A549 (cell line): ENCODE data around the gene ATP10D. TPM values are rescaled to one million over a fixed set of nuclear protein-coding genes. Genes with fewer than 3 reads are reported as not detected.

Experiments used
- ATAC-seq, 2 experiments: fragments of 200-7000 bp in 1 of 2; fragments of >200 bp in 1 of 2; cut with Nextera tagmentation in 1 of 2; cut with Tn5 transposase in 1 of 2; 3 replicates each; pipeline versions ENCODE4 v1.8.0 to v1.9.1; 2018 to 2020; ENCODE audit warnings: mild to moderate bottlenecking in 1 of 2, moderate library complexity in 1 of 2
- CTCF ChIA-PET: fragments of 300-600 bp; sonication (Branson Sonifier 250); formaldehyde crosslinking; extraction: SDS; loops from one replicate; lab custom pipeline; 2021; ENCODE audit warnings: antibody characterized with exemption, inconsistent platforms; lab: Yijun Ruan, JAX
- POLR2A ChIA-PET: fragments of 350-600 bp; formaldehyde crosslinking; extraction: SDS; loops from one replicate; lab custom pipeline; 2021; ENCODE audit warnings: antibody characterized with exemption, inconsistent platforms; lab: Yijun Ruan, JAX
- DNase-seq, 2 experiments: peaks; one replicate each; pipeline versions ENCODE4 v3.0.0 to v3.0.0-alpha.2; 2011 to 2016; ENCODE audit warnings: low read depth in 1 of 2, low spot score in 1 of 2
- FAIRE-seq: peaks from 2 replicates; lab custom pipeline; 2011; peaks lifted over from hg19 to GRCh38; lab: Jason Lieb, UNC
- H3K27ac ChIP-seq, 2 experiments: fragments of >200 bp; sonication (Bioruptor Twin); formaldehyde crosslinking; 3 replicates each; pipeline ENCODE4 v1.5.1; 2016 to 2017
- H3K4me1 ChIP-seq: fragments of >200 bp; sonication (Bioruptor Twin); formaldehyde crosslinking; 3 replicates; pipeline ENCODE4 v1.6.1; 2016
- H3K4me2 ChIP-seq: fragments of >200 bp; sonication (Bioruptor Twin); formaldehyde crosslinking; 3 replicates; pipeline ENCODE4 v1.6.1; 2016
- H3K4me3 ChIP-seq: fragments of >200 bp; sonication (Bioruptor Twin); formaldehyde crosslinking; 3 replicates; pipeline ENCODE4 v1.5.1; 2016
- H3K9me3 ChIP-seq: fragments of >200 bp; sonication (Bioruptor Twin); formaldehyde crosslinking; 3 replicates; pipeline ENCODE4 v1.6.1; 2016
- ATOH8 ChIP-seq: fragments of 250-450 bp; sonication (Bioruptor Pico); IDR thresholded peaks from 2 replicates; pipeline ENCODE4 v1.5.0; 2020; ENCODE audit warnings: low read depth, mild to moderate bottlenecking, moderate library complexity
- BCL3 ChIP-seq: fragments of >200 bp; sonication (Bioruptor Twin); formaldehyde crosslinking; IDR thresholded peaks from 3 replicates; pipeline ENCODE4 v1.6.1; 2016
- BHLHE40 ChIP-seq: IDR thresholded peaks from 2 replicates; pipeline ENCODE4 v1.6.1; 2012; ENCODE audit warnings: low read depth, low read length, inconsistent platforms
- CEBPB ChIP-seq, 2 experiments: fragments of >200 bp in 1 of 2; sonication (Bioruptor Twin) in 1 of 2; formaldehyde crosslinking in 1 of 2; IDR thresholded peaks; 2 replicates each; pipeline ENCODE4 v1.6.1; 2012 to 2016
- CHD2 ChIP-seq: fragments of 150-350 bp; IDR thresholded peaks from 2 replicates; pipeline ENCODE4 v1.6.1; 2014; ENCODE audit warnings: low read length; ENCODE audit not compliant: partially characterized antibody
- E2F6 ChIP-seq: IDR thresholded peaks from 2 replicates; pipeline ENCODE4 v1.6.1; 2012; ENCODE audit warnings: low read depth, borderline replicate concordance
- FOXS1 ChIP-seq: fragments of 250-450 bp; sonication (Bioruptor Pico); IDR thresholded peaks from 2 replicates; pipeline ENCODE4 v1.5.0; 2020; ENCODE audit warnings: mild to moderate bottlenecking, moderate library complexity
- HOXB13 ChIP-seq: fragments of 250-450 bp; sonication (Bioruptor Pico); IDR thresholded peaks from 2 replicates; pipeline ENCODE4 v1.5.0; 2020; ENCODE audit warnings: low read depth, mild to moderate bottlenecking, moderate library complexity
- MAFK ChIP-seq: fragments of 450-650 bp; IDR thresholded peaks from 2 replicates; pipeline ENCODE4 v1.6.1; 2014; ENCODE audit not compliant: partially characterized antibody
- MYC ChIP-seq: IDR thresholded peaks from 2 replicates; pipeline ENCODE4 v1.6.1; 2012; ENCODE audit warnings: mild to moderate bottlenecking, inconsistent platforms, low read length, improper control_type of control experiment, borderline replicate concordance
- POLR2AphosphoS2 ChIP-seq: conservative IDR thresholded peaks from 2 replicates; pipeline ENCODE4 v1.6.1; 2012; ENCODE audit warnings: low read length, improper control_type of control experiment, inconsistent platforms
- RAD21 ChIP-seq, 2 experiments: fragments of >200 bp in 1 of 2; sonication (Bioruptor Twin) in 1 of 2; formaldehyde crosslinking in 1 of 2; IDR thresholded peaks in 1 of 2; conservative IDR thresholded peaks in 1 of 2; 2 replicates in 1 of 2; 3 replicates in 1 of 2; pipeline ENCODE4 v1.6.1; 2012 to 2018; ENCODE audit warnings: inconsistent platforms in 1 of 2
- RARB ChIP-seq: fragments of 250-450 bp; sonication (Bioruptor Pico); IDR thresholded peaks from 2 replicates; pipeline ENCODE4 v1.8.0; 2021; ENCODE audit warnings: mild to moderate bottlenecking, moderate library complexity
- RFX5 ChIP-seq: fragments of 450-650 bp; IDR thresholded peaks from 2 replicates; pipeline ENCODE4 v1.7.1; 2014; ENCODE audit warnings: antibody characterized with exemption, mild to moderate bottlenecking, moderate library complexity
- SMC3 ChIP-seq: fragments of >200 bp; sonication (Bioruptor Twin); formaldehyde crosslinking; IDR thresholded peaks from 3 replicates; pipeline ENCODE4 v1.6.1; 2018; ENCODE audit warnings: inconsistent platforms
- TFCP2L1 ChIP-seq: fragments of 250-450 bp; sonication (Bioruptor Pico); IDR thresholded peaks from 2 replicates; pipeline ENCODE4 v1.5.0; 2021; ENCODE audit warnings: mild to moderate bottlenecking
- ZNF302 ChIP-seq: fragments of 250-450 bp; sonication (Bioruptor Pico); IDR thresholded peaks from 2 replicates; pipeline ENCODE4 v1.9.0; 2021; ENCODE audit warnings: inconsistent platforms, mild to moderate bottlenecking, moderate library complexity
- WGBS: methylation state at CpG from one replicate; pipeline ENCODE4 v1.1.6; 2017; ENCODE audit errors: missing lambda C conversion rate; 5-methylcytosine and 5-hydroxymethylcytosine counted together
- polyA plus RNA-seq, 4 experiments: library from polyadenylated mRNA; depleted of rRNA in 3 of 4; stranded (reverse); fragments of >200 nt; fragmentation: RNase III in 1 of 4; extraction: RNeasy Plus Mini Kit Qiagen cat#74134 plus additional on column Dnase treatment in 1 of 4; gene quantifications; 2 replicates in 3 of 4; 3 replicates in 1 of 4; pipeline ENCODE4 v1.2.3, GENCODE V29; 2011 to 2017
- TF ChIP-seq, protein P1 (sequence below): fragments of 150-350 bp; IDR thresholded peaks from 2 replicates; pipeline ENCODE4 v1.6.1; 2014; ENCODE audit warnings: low read depth, mild to moderate bottlenecking, low read length
- TF ChIP-seq, protein P2 (sequence below): fragments of >200 bp; sonication (Bioruptor Twin); formaldehyde crosslinking; IDR thresholded peaks from 2 replicates; pipeline ENCODE4 v1.6.1; 2016
- TF ChIP-seq, protein P3 (sequence below): fragments of >200 bp; sonication (Bioruptor Twin); formaldehyde crosslinking; IDR thresholded peaks from 3 replicates; pipeline ENCODE4 v1.5.1; 2016

ATP10D gene
- polyA plus RNA-seq, 2 of the 4 experiments (the other 2 are of a cell fraction), result 2.7 to 6.8 TPM

- DNase-seq, result no peak
- POLR2A ChIA-PET, result no interaction called here
- TF ChIP-seq SMC3 (no peak), ATOH8 (no peak), ZNF302 (CRISPR knock-in tag) (no peak), MYC (no peak), HOXB13 (CRISPR knock-in tag) (no peak)
- TF ChIP-seq, protein P1, sequence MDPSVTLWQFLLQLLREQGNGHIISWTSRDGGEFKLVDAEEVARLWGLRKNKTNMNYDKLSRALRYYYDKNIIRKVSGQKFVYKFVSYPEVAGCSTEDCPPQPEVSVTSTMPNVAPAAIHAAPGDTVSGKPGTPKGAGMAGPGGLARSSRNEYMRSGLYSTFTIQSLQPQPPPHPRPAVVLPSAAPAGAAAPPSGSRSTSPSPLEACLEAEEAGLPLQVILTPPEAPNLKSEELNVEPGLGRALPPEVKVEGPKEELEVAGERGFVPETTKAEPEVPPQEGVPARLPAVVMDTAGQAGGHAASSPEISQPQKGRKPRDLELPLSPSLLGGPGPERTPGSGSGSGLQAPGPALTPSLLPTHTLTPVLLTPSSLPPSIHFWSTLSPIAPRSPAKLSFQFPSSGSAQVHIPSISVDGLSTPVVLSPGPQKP, result no peak
- TF ChIP-seq, all 56 proteins: peak for 0
- 54% methylated on average over 4 of the region's 4 CpGs for WGBS
- CTCF ChIA-PET, result no interaction called here
- no peak overlapping the region for H3K27ac ChIP-seq
- no peak for FAIRE-seq
- no peak overlapping the region for H3K4me2 ChIP-seq
- H3K4me1 ChIP-seq, result no peaks in the 10 kb centered on the region
- ATAC-seq, result no peak
- no peaks in the 10 kb centered on the region for H3K9me3 ChIP-seq
- H3K4me3 ChIP-seq, result no peak overlapping the region
Measured at GRCh38 chr4:47478804-47479203, 6.3 kb upstream of the ATP10D start.

- POLR2A ChIA-PET, result no interaction called here
Measured at GRCh38 chr4:47482326-47482725, 2.7 kb upstream of the ATP10D start.

DNA sequence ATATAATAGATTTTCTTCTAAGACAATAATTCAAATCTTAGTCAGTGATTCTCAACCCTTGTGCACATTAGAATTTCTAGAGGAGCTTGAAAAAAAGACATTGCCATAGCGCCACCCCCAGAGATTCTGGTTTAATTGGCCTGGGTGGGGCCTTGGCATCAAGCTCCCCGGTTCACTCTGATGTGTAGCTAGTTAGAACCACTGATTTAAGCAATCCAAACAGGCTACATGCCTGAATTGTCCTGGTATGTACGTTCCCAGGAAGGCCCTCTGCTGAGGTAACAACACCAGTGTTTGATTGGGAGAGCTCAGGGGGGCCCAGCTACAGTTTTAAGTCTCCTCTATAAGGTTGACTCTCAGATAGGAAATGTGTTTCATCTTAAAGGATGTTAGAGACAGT, 1.3 kb upstream of the ATP10D start:
- FAIRE-seq (no peak), DNase-seq (no peak), ATAC-seq (no peak)
- no peaks in the 10 kb centered on the region for H3K9me3 ChIP-seq
- POLR2A ChIA-PET, result no interaction called here
- CTCF ChIA-PET, result interaction anchor here (1.1 to 2.1 kb wide), 2 partner anchors 20 to 80 kb away, joined by 3 to 5 read pairs; partner anchors contain the start of gene COMMD8
- WGBS, result 70% methylated on average over 3 of the region's 3 CpGs
- H3K4me1 ChIP-seq, result no peaks in the 10 kb centered on the region
- no peak overlapping the region for H3K4me3 ChIP-seq
- H3K4me2 ChIP-seq, result no peak overlapping the region
- H3K27ac ChIP-seq, result no peak overlapping the region
- TF ChIP-seq CHD2 (no peak), POLR2AphosphoS2 (no peak), SMC3 (no peak), FOXS1 (CRISPR knock-in tag) (no peak), TFCP2L1 (CRISPR knock-in tag) (no peak), RARB (CRISPR knock-in tag) (no peak), RFX5 (no peak), CEBPB (IDR thresholded peaks at IDR 0.05) (no peak), E2F6 (no peak), ATOH8 (no peak), BCL3 (no peak), BHLHE40 (no peak)

More at GRCh38 chr4:47482326-47482725, 2.7 kb upstream of the ATP10D start:
- Histone ChIP-seq H3K4me2 (no peak overlapping the region), H3K4me3 (no peak overlapping the region), H3K27ac (no peak overlapping the region), H3K4me1 (no peaks in the 10 kb centered on the region), H3K9me3 (no peaks in the 10 kb centered on the region)
- TF ChIP-seq RAD21 (conservative IDR thresholded peaks at IDR 0.05 in 1 of 2, IDR thresholded peaks at IDR 0.05 in 1 of 2) (no peak), ATOH8 (no peak), E2F6 (no peak), BHLHE40 (no peak), MAFK (no peak), CEBPB (IDR thresholded peaks at IDR 0.05) (no peak)
- TF ChIP-seq, protein P2, sequence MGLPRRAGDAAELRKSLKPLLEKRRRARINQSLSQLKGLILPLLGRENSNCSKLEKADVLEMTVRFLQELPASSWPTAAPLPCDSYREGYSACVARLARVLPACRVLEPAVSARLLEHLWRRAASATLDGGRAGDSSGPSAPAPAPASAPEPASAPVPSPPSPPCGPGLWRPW, result no peak
- TF ChIP-seq, protein P3, sequence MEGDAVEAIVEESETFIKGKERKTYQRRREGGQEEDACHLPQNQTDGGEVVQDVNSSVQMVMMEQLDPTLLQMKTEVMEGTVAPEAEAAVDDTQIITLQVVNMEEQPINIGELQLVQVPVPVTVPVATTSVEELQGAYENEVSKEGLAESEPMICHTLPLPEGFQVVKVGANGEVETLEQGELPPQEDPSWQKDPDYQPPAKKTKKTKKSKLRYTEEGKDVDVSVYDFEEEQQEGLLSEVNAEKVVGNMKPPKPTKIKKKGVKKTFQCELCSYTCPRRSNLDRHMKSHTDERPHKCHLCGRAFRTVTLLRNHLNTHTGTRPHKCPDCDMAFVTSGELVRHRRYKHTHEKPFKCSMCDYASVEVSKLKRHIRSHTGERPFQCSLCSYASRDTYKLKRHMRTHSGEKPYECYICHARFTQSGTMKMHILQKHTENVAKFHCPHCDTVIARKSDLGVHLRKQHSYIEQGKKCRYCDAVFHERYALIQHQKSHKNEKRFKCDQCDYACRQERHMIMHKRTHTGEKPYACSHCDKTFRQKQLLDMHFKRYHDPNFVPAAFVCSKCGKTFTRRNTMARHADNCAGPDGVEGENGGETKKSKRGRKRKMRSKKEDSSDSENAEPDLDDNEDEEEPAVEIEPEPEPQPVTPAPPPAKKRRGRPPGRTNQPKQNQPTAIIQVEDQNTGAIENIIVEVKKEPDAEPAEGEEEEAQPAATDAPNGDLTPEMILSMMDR, result no peak
- WGBS, result 27% methylated on average over 4 of the region's 4 CpGs
- DNase-seq (no peak), ATAC-seq (no peak), FAIRE-seq (no peak)
- CTCF ChIA-PET, result interaction anchor here (0.8 kb wide), 1 partner anchor 27 kb away, joined by 3 read pairs; no protein-coding TSS in a partner anchor
